Measurements from ENCODE around the gene MTG2. TPM values are rescaled to one million over a fixed set of nuclear protein-coding genes. Genes with fewer than 3 reads are reported as not detected.

Gene MTG2
- total and polyA plus RNA-seq, 10 of the 15 experiments (the other 5 are each of a cell fraction or from before 2014, with no cell fraction given) = 6.2 to 52.4 (median 34.3) TPM

GRCh38 chr20:62219101-62219991 lies 36.5 kb downstream of the MTG2 start:
- intact Hi-C loops (cut with micrococcal nuclease; ENCODE audit: unreplicated experiment) = no loop called here
- no peaks in the 10 kb centered on the region for H3K79me2 ChIP-seq (ENCODE audit: control insufficient read depth, insufficient read depth, low read length)
- no peak for TF ChIP-seq CBFB (IDR thresholded peaks at IDR 0.05; ENCODE audit: low read depth)
- H2AFZ ChIP-seq (ENCODE audit: control insufficient read depth, low read depth, low read length) = no peak overlapping the region
- SMC1A ChIA-PET (ENCODE audit: uncharacterized antibody, unreplicated experiment) = no interaction called here
- H3K36me3 ChIP-seq (ENCODE audit: control insufficient read depth in 2 of 2, insufficient read depth in 2 of 2, low read length in 1 of 2) = no peaks in the 10 kb centered on the region
- H3K9ac ChIP-seq (ENCODE audit: control insufficient read depth, insufficient read depth, low read length) = no peak overlapping the region
- CTCF ChIA-PET = no interaction called here
- RAD21 ChIA-PET (ENCODE audit: unreplicated experiment) = no interaction called here
- 7% methylated on average over 38 of the region's 84 CpGs for WGBS (ENCODE audit: insufficient coverage, insufficient replicate concordance, low lambda C conversion rate, missing lambda C conversion rate)
- no peaks in the 10 kb centered on the region for H3K9me3 ChIP-seq (replicated peaks; ENCODE audit: control insufficient read depth, insufficient read depth, low read length)
- no peaks in the 10 kb centered on the region; the same call in 1 of the 2 replicates for H4K20me1 ChIP-seq (ENCODE audit: control insufficient read depth, insufficient read depth)
- H3K4me1 ChIP-seq (ENCODE audit: control insufficient read depth, insufficient read depth, low read length) = no peaks in the 10 kb centered on the region
- POLR2A ChIA-PET = no interaction called here
- in situ Hi-C loops (cut with MboI) = no loop called here
- no peak overlapping the region for H3K4me3 ChIP-seq
- no peak for ATAC-seq
- no TSS peak for BruUV-seq (replicated peaks)
- DNase-seq (ENCODE audit: low read depth, low spot score) = no peak
- H3K4me2 ChIP-seq (ENCODE audit: control insufficient read depth, insufficient read depth) = no peak overlapping the region
- no peak overlapping the region for H3K27ac ChIP-seq (ENCODE audit: control insufficient read depth, insufficient read depth)
- H3K27me3 ChIP-seq (replicated peaks in 1 of 2; ENCODE audit: control insufficient read depth in 2 of 2, insufficient read depth in 2 of 2, low read length in 1 of 2) = peaks cover 1 to 10% of the 10 kb centered on the region in 2 experiments; a peak in 3 of 4 replicates
- FAIRE-seq = no peak

GRCh38 chr20:62219992-62220665 lies 37.3 kb downstream of the MTG2 start, which contains the start of gene HRH3:
Gene HRH3, minus strand, starts transcription at chr20:62220278. Its CDS starts 308 bp downstream, at chr20:62219970.
- DNase-seq (ENCODE audit: low read depth, low spot score) = no peak
- Histone ChIP-seq H3K4me1 (ENCODE audit: control insufficient read depth, insufficient read depth, low read length) (no peaks in the 10 kb centered on the region), H3K9ac (ENCODE audit: control insufficient read depth, insufficient read depth, low read length) (no peak within 1 kb of the TSS), H3K27ac (ENCODE audit: control insufficient read depth, insufficient read depth) (no peak within 1 kb of the TSS), H3K4me2 (ENCODE audit: control insufficient read depth, insufficient read depth) (0 out of 2 replicates have a peak within 1 kb of the TSS, but pooled peaks have one; percentile 17), H3K4me3 (no peak within 1 kb of the TSS), H2AFZ (ENCODE audit: control insufficient read depth, low read depth, low read length) (no peak within 1 kb of the TSS), H4K20me1 (ENCODE audit: control insufficient read depth, insufficient read depth) (no peaks in the 10 kb centered on the region; the same call in 1 of the 2 replicates), H3K36me3 (ENCODE audit: control insufficient read depth in 2 of 2, insufficient read depth in 2 of 2, low read length in 1 of 2) (no peaks in the 10 kb centered on the region), H3K79me2 (ENCODE audit: control insufficient read depth, insufficient read depth, low read length) (no peaks in the 10 kb centered on the region), H3K27me3 (replicated peaks in 1 of 2; ENCODE audit: control insufficient read depth in 2 of 2, insufficient read depth in 2 of 2, low read length in 1 of 2) (peaks cover 1 to 10% of the 10 kb centered on the region in 2 experiments; a peak in 3 of 4 replicates), H3K9me3 (replicated peaks; ENCODE audit: control insufficient read depth, insufficient read depth, low read length) (no peaks in the 10 kb centered on the region)
- TF ChIP-seq REST (IDR thresholded peaks at IDR 0.05; ENCODE audit: low read depth, low read length) = peak; percentile 89
- 0 out of 3 replicates have a peak, but pooled peaks of 1 of the 2 experiments have one; percentile 38 for TF ChIP-seq EGR1 (IDR thresholded peaks at IDR 0.05; ENCODE audit: borderline replicate concordance in 1 of 2, low read depth in 2 of 2, low read length in 2 of 2)
- TF ChIP-seq FOXM1 (IDR thresholded peaks at IDR 0.05; ENCODE audit: low read depth, low read length) = no peak
- peak; percentile 32; the same call in 1 of the 2 replicates for TF ChIP-seq NFYB (IDR thresholded peaks at IDR 0.05; ENCODE audit: insufficient read depth, low read depth, low read length)
- 2% methylated on average over 24 of the region's 84 CpGs for WGBS (ENCODE audit: insufficient coverage, insufficient replicate concordance, low lambda C conversion rate, missing lambda C conversion rate)
- ATAC-seq = peak; percentile 67
- RAD21 ChIA-PET (ENCODE audit: unreplicated experiment) = no interaction called here
- intact Hi-C loops (cut with micrococcal nuclease; ENCODE audit: unreplicated experiment) = no loop called here
- FAIRE-seq = no peak
- POLR2A ChIA-PET = no interaction called here
- no TSS peak for BruUV-seq (replicated peaks)
- CTCF ChIA-PET = no interaction called here
- SMC1A ChIA-PET (ENCODE audit: uncharacterized antibody, unreplicated experiment) = no interaction called here
- in situ Hi-C loops (cut with MboI) = no loop called here

Measured in GM12878 (cell line).